CD1c-positive myeloid dendritic cell (primary cell): ENCODE data around the gene ETDB.
"Not testable (repeated sequence)": the region's sequence is repeated elsewhere in the genome, so short reads cannot be mapped to it uniquely, and the experiment has no call there.

Experiments used
- DNase-seq: peaks from one replicate; pipeline ENCODE4 v3.0.0-alpha.2; 2016; ENCODE audit errors: extremely low spot score

Gene ETDB

DNA sequence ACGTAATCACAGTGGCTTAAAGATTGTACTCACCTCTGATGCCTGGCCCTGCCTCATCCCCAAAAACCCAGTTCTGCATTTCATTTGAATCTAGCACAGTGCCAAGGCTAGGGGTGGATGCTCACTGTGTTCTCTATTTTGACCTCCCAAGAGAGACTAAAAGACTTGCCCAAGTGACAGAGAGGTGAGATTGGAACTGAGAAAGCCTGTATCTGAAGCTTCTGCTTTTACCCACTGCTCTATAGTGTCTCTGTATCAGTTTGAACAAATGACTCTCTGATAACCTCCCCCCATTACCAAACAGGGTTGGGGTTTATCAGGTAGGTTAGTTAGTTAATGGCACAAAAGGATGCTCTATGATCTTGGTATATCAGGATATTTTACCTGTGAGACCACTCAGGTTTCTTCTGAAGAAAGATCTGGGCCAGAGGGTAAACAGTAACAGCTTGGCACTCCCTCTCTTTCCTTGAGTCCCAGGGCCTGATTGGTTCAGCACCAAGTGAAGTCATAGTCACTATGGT, at the start of gene ETDB:
Gene ETDB, minus strand, starts transcription at position 471 of the 521 bp plus-strand sequence. CDS start 1,265 bp downstream, outside the sequence.
- DNase-seq = not testable (repeated sequence)

DNA sequence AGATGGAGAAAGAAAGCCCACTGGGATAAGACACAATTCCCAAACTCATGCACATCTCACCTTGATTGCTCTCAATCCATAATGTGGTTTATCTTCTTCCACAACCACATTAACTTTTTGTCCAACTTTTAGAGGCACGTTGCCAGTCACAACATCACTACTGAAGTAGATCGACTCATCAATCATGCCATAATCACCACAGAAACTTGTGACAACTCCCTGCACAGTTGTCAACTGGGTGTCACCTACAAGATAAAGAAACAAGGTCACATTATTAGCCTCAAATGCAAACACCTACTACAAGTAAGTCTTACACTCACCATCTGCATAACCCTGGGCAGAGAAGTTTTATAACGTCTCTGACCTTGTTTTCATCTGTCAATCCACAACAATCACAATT, 49.2 kb upstream of the ETDB start:
- not testable (repeated sequence) for DNase-seq

DNA sequence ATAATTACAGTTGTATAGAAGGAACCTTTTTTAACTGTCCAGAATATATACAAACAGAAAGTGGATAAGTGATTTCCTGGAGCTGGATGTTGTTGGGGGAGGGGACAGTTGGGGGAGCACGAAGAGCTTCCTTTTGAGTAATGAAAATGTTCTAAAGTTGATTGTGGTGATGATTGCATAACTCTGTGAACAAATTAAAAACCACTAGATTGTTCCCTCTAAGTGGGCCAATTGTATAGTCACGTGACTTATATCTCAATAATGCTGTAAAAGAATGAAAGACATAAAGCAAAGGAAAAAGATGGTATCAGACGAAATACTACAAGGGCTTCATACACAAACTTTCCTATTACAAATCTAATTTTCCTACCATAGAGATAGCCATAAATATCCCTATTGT, 48.2 kb upstream of the ETDB start:
- no peak for DNase-seq

DNA sequence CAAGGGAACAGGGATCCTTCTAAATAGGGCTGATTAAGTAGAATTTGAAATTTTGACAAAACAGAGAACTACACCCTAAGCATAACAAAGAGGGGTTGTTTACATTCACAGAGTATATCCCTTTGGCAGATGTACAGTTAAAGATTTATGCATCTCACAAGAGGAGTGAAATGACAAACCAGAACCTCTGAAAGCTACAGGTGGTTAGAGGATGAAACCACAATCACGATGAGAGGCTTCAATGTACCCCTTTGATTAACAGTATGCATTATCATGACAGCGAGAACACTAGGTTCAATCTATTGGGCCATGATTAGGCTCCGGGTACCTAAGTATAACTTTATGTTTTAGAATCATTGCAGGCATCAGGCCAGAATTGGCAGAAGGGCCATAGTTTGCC, 34.4 kb upstream of the ETDB start:
- DNase-seq = not testable (repeated sequence)

DNA sequence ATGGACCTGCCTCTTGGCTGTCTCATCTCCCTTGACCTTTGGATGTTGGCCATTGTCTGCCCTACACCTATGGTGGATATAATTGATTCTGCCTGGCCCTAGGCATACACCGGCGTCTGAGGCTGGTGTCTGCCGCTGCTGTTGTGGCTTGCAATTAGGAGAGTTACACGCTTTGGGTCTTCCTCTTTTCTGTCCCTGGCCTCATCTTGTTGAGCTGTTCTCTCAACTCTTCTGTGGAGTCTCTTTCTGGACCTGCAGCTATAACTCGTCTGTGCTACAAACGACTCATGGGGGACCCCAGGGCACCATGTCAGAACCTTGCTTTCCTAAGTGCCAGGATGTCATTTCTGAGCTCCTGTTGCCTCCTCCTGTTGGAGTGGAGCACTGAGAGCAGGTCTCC, 5.8 kb upstream of the ETDB start:
- not testable (repeated sequence) for DNase-seq

DNA sequence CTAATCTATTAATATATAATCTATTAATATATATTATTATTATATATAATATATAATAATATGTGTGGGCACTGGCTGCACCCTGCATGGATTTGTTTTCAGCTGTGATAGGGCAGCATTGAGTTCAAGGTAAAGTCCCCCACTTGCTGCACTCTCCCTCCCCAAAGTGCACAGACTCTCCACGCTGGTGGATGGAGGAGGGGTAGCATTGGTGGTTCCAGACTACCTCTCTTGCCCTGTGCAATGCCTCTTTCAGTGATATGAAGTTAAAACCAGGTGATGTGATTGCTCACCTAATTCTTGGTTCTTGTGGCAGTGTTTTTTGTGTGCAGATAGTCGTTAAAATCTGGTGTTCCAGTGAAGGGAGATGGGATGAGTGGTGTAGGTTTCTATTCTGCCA, 4.3 kb downstream of the ETDB start:
- not testable (repeated sequence) for DNase-seq

DNA sequence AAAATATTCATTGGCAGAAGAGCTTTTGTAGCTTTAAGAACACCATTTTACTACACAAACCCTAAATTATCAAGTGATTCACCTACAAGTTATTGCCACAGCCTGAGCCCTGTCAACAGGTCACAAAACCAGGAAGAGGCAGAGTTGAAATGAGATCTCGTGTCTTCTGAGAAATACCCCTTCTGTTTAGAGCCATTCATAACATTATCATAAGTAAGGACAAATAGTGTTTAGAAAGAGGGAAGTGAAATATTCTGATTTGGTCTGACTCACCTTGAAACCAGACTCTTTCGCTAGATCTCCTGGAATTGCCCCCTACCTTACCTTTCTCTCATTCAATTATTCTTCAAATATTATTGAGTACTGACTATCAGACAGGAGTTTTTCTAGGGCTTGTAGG, 5.9 kb downstream of the ETDB start:
- DNase-seq = peak; percentile 46

DNA sequence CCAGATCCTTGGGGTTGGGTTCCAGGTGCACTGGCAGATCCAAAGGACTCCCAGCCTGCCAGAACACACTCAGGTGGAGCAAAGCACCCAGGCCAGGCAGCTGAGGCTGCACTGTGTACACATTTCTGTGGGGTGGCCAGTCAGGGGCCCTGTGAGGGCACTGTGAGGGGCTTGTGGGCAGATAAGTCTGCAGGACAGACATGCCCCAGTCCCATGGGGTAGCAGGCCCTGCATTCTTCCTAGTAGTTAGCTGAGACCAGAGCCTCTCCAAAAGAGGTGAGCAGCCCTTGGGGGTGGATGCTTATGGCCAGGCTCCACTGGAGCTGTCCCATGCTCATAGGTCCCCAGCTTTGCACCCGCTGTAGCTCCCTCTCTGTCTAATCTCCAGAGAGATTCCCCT, 7.6 kb downstream of the ETDB start:
- DNase-seq = no peak

DNA sequence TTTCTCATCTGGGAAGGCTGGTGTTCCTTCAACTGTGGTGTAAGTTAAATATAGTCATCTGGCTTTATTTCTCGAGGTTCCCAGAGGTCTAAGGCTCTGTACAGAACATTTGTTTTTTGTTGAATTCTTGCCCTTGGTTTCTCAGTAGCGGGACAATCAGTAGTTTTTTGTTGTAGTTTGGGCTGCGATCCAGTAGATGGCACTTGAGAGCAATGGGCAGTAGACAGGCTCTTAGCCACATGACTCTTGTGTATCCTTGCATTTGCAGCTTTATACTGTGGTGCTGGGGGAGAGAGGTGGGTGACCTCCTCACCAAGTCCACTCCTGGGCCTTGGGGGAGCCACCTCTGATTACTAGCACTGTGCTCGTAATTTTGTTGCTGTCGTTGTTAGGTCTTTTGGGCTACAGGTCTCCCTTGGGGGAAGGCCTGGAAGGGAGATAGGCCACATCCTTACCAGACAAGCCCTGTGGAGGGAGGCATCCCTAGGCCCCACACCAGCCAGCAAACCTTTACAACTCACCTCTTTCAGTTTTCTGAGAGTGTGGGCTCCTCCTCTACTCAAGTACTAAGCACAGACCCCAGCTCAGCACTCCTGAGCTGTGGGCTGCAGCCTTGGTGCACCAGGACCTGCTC, 8.1 kb downstream of the ETDB start:
- DNase-seq = peak; percentile 39

DNA sequence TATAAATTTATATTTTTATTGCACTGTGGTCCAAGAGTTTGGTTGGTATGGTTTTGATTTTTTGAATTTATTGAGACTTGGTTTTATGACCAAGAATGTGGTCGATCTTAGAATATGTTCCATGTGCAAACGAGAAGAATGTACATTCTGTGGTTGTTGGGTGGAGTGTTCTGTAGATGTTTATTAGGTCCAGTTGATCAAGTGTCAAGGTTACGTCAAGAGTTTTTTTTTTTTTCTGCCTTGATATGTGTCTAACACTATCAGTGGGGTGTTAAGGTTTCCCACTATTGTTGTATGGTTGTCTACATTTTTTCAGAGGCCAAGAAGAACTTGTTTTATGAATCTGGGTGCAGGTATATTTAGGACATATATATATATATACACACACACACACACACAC, 10.8 kb downstream of the ETDB start:
- no peak for DNase-seq

DNA sequence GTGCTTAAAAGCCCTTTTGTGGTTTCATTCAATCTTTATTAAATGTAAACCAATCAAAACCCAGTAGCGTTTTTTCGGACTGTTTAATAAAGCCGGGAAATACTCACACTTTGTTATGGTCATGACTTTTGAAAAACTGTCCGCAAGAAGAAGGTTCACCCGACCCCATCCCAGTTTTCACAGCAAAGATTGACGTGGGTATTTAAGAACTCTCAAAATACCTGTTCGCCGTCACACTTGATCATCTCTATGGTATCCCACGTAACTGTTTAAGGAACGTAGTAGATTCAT, 20.9 kb downstream of the ETDB start:
- no peak for DNase-seq

DNA sequence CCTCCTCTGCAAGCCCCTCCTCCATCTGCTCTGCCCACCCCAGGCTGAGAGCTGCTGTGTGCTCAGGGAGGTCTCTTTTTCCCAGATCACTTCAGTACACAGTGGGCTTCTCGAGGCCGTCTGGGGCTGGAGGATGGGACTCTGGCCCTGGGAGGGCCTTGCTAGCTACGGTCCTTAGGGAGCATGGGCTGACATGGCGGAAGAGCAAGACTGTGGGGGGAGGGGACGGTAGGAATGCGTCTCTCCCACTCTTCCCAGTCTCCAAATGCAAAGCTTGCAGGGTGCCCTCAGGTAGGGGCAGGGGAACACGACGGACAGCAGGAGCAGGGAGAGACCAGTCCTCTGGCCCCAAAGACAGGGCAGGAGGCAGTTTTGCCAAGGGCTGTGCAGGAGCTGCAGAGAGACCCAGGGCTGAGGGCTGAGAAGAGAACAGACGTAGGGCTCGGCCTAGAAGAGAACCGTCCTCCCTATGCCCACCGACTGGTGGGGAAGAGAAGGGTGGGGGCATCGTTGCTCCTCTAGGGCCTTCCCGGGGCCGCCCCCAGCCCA, 23.1 kb downstream of the ETDB start:
- not testable (repeated sequence) for DNase-seq

DNA sequence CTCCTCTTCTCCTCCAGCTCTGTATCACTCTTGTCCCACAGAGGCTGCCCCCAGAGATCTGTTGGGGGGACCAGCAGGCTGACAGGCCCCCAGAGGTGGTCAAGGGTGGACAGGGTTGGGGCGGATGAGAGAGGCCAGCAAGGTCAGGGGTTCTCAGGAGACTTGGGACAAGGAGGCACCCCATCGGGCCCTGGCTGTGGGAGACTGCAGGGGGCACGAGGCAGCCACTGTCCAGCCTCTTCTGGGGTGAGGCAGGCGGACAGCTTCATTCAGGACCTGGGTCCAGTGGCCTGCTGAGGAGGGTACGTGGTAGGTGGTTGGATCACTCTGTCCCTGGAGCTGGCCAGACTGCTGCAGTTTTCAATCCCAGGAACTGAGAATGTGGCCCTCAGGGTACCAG, 24.6 kb downstream of the ETDB start:
- no peak for DNase-seq

DNA sequence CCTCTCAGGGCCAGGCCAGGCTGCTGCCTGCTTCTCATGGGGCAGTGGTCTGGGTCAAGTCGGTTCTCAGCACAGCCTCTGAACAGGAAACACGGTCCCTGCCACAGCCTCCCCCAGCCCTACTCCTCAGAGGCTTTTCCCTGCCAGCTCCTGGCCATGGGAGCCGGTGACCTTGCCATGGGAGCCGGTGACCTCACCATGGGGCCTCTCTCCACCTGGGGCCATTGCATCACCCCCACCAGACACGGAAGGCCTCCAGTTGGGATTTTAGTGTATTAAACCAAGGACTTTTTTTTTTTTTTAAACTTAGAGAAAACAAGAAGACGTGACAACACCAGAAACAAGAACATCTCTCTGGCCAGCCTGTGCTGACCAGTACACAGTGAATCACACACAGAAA, 25.6 kb downstream of the ETDB start:
- no peak for DNase-seq

DNA sequence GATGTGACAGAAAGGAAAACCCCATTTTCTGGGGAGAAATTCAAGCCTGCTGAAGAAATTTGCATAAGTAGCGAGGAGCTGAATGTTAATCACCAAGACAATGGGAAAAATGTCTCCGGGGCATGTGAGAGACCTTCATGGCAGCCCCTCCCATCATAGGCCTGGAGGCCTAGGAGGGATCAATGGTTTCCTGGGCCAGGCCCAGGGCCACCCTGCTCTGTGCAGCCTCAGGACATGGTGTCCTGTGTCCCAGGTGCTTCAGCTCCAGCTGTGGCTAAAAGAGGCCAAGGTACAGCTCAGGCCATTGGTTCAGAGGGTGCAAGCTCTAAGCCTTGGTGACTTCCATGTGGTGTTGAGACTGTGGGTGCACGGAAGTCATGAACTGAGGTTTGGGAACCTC, 31.2 kb downstream of the ETDB start:
- DNase-seq = no peak

DNA sequence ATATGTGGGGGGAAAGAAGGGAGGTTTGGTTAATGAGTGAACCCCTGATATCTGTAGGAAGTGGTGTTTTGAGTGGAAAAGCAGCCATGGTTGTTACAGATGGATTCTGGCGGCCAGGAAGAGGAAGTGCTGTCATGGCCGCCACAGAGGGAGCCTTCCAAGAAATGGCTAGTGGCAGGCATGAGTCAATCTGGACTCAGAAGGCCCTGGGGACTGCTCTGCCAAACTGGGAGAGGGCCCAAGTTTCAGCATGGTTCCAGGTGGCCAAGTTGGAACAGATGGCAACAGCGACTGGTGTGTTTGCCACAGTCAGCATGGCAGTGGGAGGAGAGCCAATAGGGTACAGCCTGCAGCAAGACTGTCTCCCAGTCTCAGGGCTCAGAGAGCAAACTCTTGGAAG, 32.5 kb downstream of the ETDB start:
- DNase-seq = no peak

DNA sequence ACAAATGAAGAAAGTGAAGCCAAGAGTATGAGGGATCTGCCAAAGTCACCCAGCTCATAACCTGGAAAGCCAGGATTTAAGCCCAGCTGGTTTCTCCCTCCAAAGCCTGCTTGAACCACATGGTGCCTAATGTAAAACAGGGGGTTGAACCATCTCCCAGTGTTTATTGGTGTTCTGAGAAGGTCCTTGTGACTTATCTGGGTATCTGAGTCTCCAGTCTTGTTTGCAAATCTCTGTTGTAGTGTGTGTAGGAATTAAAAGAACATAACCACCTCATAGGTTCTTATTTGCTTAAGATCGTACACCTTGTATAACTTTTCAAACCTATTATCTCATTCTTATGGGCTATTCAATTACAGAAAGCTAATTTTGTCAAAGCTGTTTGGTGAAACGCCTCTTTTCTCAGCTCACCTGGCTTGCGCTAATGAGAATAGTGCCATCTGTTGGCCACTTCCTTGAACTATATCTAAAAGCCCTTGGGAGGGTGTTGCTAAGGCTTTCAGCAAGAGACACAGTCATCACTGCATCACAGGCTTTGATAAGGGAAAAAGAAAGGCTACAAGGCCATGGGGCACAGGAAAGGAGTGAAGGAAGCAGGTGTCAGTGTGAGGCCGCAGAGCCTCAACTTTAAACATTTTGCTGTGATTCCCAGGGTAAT, 34.0 kb downstream of the ETDB start:
- DNase-seq = peak; percentile 40

DNA sequence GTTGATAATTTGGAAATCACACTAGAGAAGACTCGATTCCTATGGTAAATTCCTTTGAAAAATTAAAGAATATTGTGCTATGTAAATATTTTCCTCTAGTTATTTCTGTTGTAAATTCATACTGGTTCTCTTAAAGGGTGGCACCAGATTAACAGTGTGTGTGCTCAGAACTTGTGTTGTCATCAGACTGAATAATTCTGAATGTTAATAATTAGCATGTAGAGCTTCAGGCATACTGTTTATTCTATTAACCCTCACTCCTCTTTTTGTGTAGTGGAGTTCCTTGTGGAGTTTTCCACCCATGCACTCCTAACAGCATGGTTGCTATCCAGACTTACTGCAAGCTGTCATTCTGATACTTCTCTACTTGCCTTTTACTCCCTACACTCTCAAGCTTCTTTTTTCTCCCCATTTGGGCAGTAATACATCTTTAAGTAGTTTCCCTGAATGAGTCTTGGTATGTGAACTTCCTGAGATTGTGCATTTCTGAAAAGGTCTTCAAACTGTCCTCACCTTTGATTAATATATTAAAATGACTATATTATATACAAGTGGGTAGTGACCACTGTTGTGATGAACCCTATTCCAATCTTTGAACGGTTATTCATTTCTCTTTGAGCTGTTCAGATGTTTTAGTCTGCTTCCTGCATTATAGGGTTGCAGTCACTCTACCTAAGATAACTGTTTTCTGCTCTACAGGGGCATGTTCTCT, 38.5 kb downstream of the ETDB start:
- DNase-seq = no peak
